WERI-Rb-1 (cell line): Measurements from ENCODE around the gene TRIM64C.
"Not testable (repeated sequence)": the region's sequence is repeated elsewhere in the genome, so short reads cannot be mapped to it uniquely, and the experiment has no call there.

Source experiments
- DNase-seq: peaks from one replicate; pipeline ENCODE4 v3.0.0-alpha.2; 2020
- H3K27ac ChIP-seq: fragments of 250-450 bp; sonication (Bioruptor Pico); 2 replicates; pipeline ENCODE4 v1.5.1; 2020; ENCODE audit warnings: mild to moderate bottlenecking, moderate library complexity
- H3K27me3 ChIP-seq: fragments of 250-450 bp; sonication (Bioruptor Pico); 2 replicates; pipeline ENCODE4 v1.5.1; 2021; ENCODE audit warnings: mild to moderate bottlenecking, low read depth, moderate library complexity; ENCODE audit not compliant: insufficient read depth, severe bottlenecking
- H3K36me3 ChIP-seq: fragments of 250-450 bp; sonication (Bioruptor Pico); 2 replicates; pipeline ENCODE4 v1.5.1; 2020; ENCODE audit warnings: mild to moderate bottlenecking, moderate library complexity
- H3K4me3 ChIP-seq: 2 replicates; pipeline ENCODE4 v1.5.1; 2011; ENCODE audit warnings: low read depth, mild to moderate bottlenecking, control low read depth, low read length
- H3K9me3 ChIP-seq: fragments of 250-450 bp; sonication (Bioruptor Pico); 2 replicates; pipeline ENCODE4 v1.5.1; 2021; ENCODE audit warnings: mild to moderate bottlenecking, moderate library complexity; ENCODE audit not compliant: severe bottlenecking

The TRIM64C gene, protein sequence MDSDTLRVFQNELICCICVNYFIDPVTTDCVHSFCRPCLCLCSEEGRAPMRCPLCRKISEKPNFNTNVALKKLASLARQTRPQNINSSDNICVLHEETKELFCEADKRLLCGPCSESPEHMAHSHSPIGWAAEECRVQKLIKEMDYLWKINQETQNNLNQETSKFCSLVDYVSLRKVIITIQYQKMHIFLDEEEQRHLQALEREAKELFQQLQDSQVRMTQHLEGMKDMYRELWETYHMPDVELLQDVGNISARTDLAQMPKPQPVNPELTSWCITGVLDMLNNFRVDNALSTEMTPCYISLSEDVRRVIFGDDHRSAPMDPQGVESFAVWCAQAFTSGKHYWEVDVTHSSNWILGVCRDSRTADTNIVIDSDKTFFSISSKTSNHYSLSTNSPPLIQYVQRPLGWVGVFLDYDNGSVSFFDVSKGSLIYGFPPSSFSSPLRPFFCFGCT

DNA sequence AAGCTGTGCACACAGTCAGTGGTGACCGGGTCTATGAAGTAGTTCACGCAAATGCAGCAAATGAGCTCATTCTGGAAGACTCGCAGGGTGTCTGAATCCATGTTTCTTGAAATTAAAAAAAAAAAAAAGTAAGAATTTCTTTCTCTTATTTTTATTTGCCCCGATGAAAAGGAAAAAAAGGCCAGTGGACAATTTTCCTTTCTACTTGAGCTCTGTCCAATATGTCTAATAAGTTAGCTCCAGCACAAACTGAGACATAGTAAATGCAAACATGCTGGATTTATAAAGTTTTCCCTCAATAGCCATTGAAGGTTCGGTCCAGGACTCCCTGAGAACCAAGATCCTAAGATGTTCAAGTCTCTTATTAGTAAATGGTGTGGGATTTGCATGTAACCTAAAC lies at the start of gene TRIM64C:
TSS of gene TRIM64C (minus strand) at position 101 of the 400 bp plus-strand sequence. CDS start at position 101, 0 bp downstream.
- H3K27me3 ChIP-seq, H3K4me3 ChIP-seq, H3K9me3 ChIP-seq, H3K27ac ChIP-seq, DNase-seq, H3K36me3 ChIP-seq: not testable (repeated sequence)

GRCh38 chr11:49102356-49102755 lies 43.4 kb upstream of the TRIM64C start:
- H3K27ac ChIP-seq, H3K36me3 ChIP-seq, H3K27me3 ChIP-seq, H3K9me3 ChIP-seq, H3K4me3 ChIP-seq, DNase-seq: not testable (repeated sequence)

GRCh38 chr11:49069897-49070296 lies 11.0 kb upstream of the TRIM64C start:
- H3K9me3 ChIP-seq, H3K27me3 ChIP-seq, DNase-seq, H3K4me3 ChIP-seq, H3K36me3 ChIP-seq, H3K27ac ChIP-seq: not testable (repeated sequence)

- H3K27ac ChIP-seq, H3K36me3 ChIP-seq, H3K27me3 ChIP-seq, H3K9me3 ChIP-seq, DNase-seq, H3K4me3 ChIP-seq: not testable (repeated sequence)
These were observed 9.1 kb downstream of the TRIM64C start for GRCh38 chr11:49049821-49050220.

DNA sequence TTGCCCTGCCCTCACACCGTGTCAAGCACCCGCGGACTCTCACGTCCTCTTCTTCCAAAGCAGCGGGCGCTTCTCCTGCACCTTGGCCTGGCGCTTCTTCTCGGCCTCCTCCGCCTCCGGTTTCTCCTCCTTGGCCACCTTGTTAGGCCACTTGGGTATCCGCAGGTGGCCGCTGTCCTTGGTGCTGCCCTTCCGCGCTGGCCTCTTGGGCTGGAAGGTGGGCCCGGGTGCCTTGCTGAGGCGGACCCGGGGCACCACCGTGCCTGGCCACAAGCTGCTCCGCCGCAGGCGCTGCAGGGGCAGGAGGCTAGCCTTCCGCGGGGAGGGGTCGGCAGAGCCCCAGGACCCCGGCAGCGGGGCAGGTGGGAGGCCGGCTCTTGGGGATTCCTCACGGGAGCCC lies 10.7 kb downstream of the TRIM64C start:
- not testable (repeated sequence) for H3K27ac ChIP-seq, H3K27me3 ChIP-seq, H3K9me3 ChIP-seq, H3K36me3 ChIP-seq, H3K4me3 ChIP-seq, DNase-seq

DNA sequence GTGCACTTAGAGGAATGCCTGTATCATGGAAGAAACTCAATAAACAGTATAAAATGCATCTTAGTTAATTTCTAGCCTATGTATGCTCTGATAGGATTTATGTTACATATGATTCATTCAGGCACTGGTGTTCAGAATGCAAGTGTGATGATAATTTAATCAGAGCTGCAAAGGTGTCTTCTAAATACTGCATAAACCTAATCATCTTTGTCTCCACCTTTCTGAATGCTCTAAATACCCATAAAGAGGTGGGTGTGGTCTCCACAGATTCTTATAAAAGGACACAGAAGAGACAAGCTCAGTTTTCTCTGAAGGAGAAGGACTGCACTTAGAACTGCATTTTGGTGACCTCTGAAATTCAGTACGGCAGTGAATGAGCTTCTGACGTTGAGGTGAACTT lies 30.4 kb downstream of the TRIM64C start, which contains the start of gene TRIM49B:
TSS of gene TRIM49B (plus strand) at position 301 of the 400 bp plus-strand sequence. CDS start 2,777 bp downstream, outside the sequence.
- not testable (repeated sequence) for DNase-seq, H3K4me3 ChIP-seq, H3K27me3 ChIP-seq, H3K36me3 ChIP-seq, H3K27ac ChIP-seq, H3K9me3 ChIP-seq
